CD14-positive monocyte (primary cell): Measurements from ENCODE around the gene JAM3. TPM values are rescaled to one million over a fixed set of nuclear protein-coding genes. Genes with fewer than 3 reads are reported as not detected.
"Not testable (repeated sequence)": the region's sequence is repeated elsewhere in the genome, so short reads cannot be mapped to it uniquely, and the experiment has no call there.

Experiments used
- DNase-seq, 3 donors: peaks; one replicate each; pipeline ENCODE4 v3.0.0-alpha.2; 2011 to 2022
- H2AFZ ChIP-seq: 2 replicates; pipeline ENCODE4 v1.6.0; 2012; ENCODE audit warnings: mild to moderate bottlenecking, low read depth, low read length, inconsistent platforms; ENCODE audit not compliant: insufficient read depth, poor library complexity, severe bottlenecking
- H3K27ac ChIP-seq, 2 donors: 1 replicate in 1 of 2; 2 replicates in 1 of 2; pipeline ENCODE4 v1.5.1; 2012 to 2013; ENCODE audit warnings: low read length in 2 of 2, control low read depth in 1 of 2, inconsistent platforms in 1 of 2, low read depth in 1 of 2, mild to moderate bottlenecking in 1 of 2
- H3K27me3 ChIP-seq, 2 donors: one replicate each; pipeline versions ENCODE4 v1.6.0 to v1.6.1; 2011 to 2013; ENCODE audit warnings: low read length in 2 of 2; ENCODE audit not compliant: control insufficient read depth in 2 of 2, insufficient read depth in 2 of 2
- H3K36me3 ChIP-seq, 2 donors: replicated peaks in 1 of 2; 1 replicate in 1 of 2; 2 replicates in 1 of 2; pipeline versions ENCODE4 v1.5.1 to v1.6.1; 2012 to 2013; ENCODE audit warnings: low read length in 2 of 2, control low read depth in 1 of 2, inconsistent platforms in 1 of 2, mild to moderate bottlenecking in 1 of 2; ENCODE audit not compliant: insufficient read depth in 2 of 2, control insufficient read depth in 1 of 2
- H3K4me1 ChIP-seq, 2 donors: 1 replicate in 1 of 2; 2 replicates in 1 of 2; pipeline versions ENCODE4 v1.5.1 to v1.6.1; 2012 to 2013; ENCODE audit warnings: low read length in 2 of 2, control low read depth in 1 of 2, inconsistent platforms in 1 of 2, mild to moderate bottlenecking in 1 of 2, moderate library complexity in 1 of 2; ENCODE audit not compliant: insufficient read depth in 2 of 2, control insufficient read depth in 1 of 2
- H3K4me2 ChIP-seq: replicated peaks from 2 replicates; pipeline ENCODE3; 2012; ENCODE audit warnings: low read length, moderate library complexity, mild to moderate bottlenecking; ENCODE audit not compliant: poor library complexity, severe bottlenecking; ENCODE audit errors: extremely low read depth
- H3K4me3 ChIP-seq, 3 experiments: fragments of 200-600 bp in 1 of 3; sonication (generic) in 1 of 3; replicated peaks in 1 of 3; 1 replicate in 2 of 3; 2 replicates in 1 of 3; pipeline ENCODE4 v1.5.1; 2011 to 2013; ENCODE audit warnings: low read length in 3 of 3, mild to moderate bottlenecking in 3 of 3, control low read depth in 2 of 3, low read depth in 2 of 3, inconsistent platforms in 1 of 3, moderate library complexity in 1 of 3
- H3K79me2 ChIP-seq: 2 replicates; pipeline ENCODE4 v1.6.0; 2012; ENCODE audit warnings: mild to moderate bottlenecking, control low read depth, inconsistent platforms, low read length, moderate library complexity; ENCODE audit not compliant: insufficient read depth
- H3K9ac ChIP-seq: 2 replicates; pipeline ENCODE4 v1.6.0; 2017; ENCODE audit warnings: low read length, mild to moderate bottlenecking; ENCODE audit not compliant: insufficient read depth, poor library complexity, severe bottlenecking
- H3K9me3 ChIP-seq, 2 donors: replicated peaks in 1 of 2; 1 replicate in 1 of 2; 2 replicates in 1 of 2; pipeline versions ENCODE4 v1.5.1 to v1.6.1; 2012 to 2013; ENCODE audit warnings: low read length in 2 of 2, control low read depth in 1 of 2; ENCODE audit not compliant: control insufficient read depth in 1 of 2, insufficient read depth in 1 of 2
- H4K20me1 ChIP-seq: 2 replicates; pipeline ENCODE4 v1.6.0; 2012; ENCODE audit warnings: mild to moderate bottlenecking, low read length, control low read depth, moderate library complexity; ENCODE audit not compliant: insufficient read depth
- H3K27ac Mint-ChIP-seq, 7 donors: one replicate each; pipeline ENCODE4 v1.8.0; 2020; ENCODE audit warnings: mild to moderate bottlenecking in 7 of 7, mixed read lengths in 7 of 7, moderate library complexity in 6 of 7, inconsistent platforms in 2 of 7
- H3K27me3 Mint-ChIP-seq, 3 donors: one replicate each; pipeline ENCODE4 v1.8.0; 2021 to 2022; ENCODE audit warnings: low read depth in 3 of 3, mild to moderate bottlenecking in 3 of 3, mixed read lengths in 3 of 3, moderate library complexity in 3 of 3, inconsistent platforms in 1 of 3
- H3K36me3 Mint-ChIP-seq, 2 donors: one replicate each; pipeline ENCODE4 v1.8.0; 2020; ENCODE audit warnings: mixed read lengths in 2 of 2, inconsistent platforms in 1 of 2, mild to moderate bottlenecking in 1 of 2
- H3K4me1 Mint-ChIP-seq: one replicate; pipeline ENCODE4 v1.8.0; 2020; ENCODE audit warnings: mild to moderate bottlenecking, mixed read lengths
- H3K4me3 Mint-ChIP-seq, 2 donors: one replicate each; pipeline ENCODE4 v1.8.0; 2020; ENCODE audit warnings: mild to moderate bottlenecking in 2 of 2, mixed read lengths in 2 of 2, moderate library complexity in 1 of 2
- H3K9me3 Mint-ChIP-seq, 7 donors: one replicate each; pipeline ENCODE4 v1.8.0; 2020 to 2022; ENCODE audit warnings: mixed read lengths in 7 of 7, mild to moderate bottlenecking in 6 of 7, moderate library complexity in 6 of 7, inconsistent platforms in 2 of 7
- WGBS: methylation state at CpG from one replicate; pipeline ENCODE4 v1.1.5; 2013; ENCODE audit warnings: missing lambda C conversion rate; ENCODE audit not compliant: insufficient coverage; 5-methylcytosine and 5-hydroxymethylcytosine counted together
- intact Hi-C, 2 donors: fragments of 100-400 bp; cut with micrococcal nuclease; formaldehyde crosslinking; loops; one replicate each; pipeline versions ENCODE4 v1.15.0 to v1.15.1; 2023
- polyA plus RNA-seq, 3 donors: library from polyadenylated mRNA; depleted of rRNA in 1 of 3; unstranded in 2 of 3; stranded (reverse) in 1 of 3; fragments of 300-500 nt in 2 of 3; fragments of >200 nt in 1 of 3; fragmentation: Illumina TruSeq in 2 of 3; gene quantifications; 1 replicate in 2 of 3; 2 replicates in 1 of 3; pipeline ENCODE4 v1.2.3, GENCODE V29; 2012 to 2021
- TF ChIP-seq, protein P1 (sequence below): fragments of 200-600 bp; IDR thresholded peaks from one replicate; pipeline ENCODE4 v1.8.0; 2022; ENCODE audit warnings: antibody characterized with exemption, mild to moderate bottlenecking

JAM3 gene
- polyA plus RNA-seq, 3 donors = 0.03 to 0.25 (median 0.12) TPM

DNA sequence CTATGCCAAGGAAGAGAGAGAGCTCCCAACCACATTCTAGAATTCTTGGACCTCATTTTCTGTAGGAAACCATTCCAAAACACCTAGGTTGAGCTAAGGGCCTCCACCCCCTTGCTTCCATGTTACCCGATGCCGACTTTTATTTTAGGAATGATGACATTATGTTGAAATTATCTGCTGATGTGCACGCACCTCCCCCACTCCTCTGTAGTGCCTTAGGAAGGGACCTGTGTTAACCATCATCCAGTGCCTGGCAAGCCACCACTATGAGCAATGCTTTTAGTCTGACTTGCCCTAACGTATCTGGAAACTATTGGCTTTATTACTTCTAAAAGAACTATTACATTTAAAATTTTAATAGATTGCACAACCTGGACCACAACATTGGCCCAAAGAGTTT is 112.8 kb downstream of the JAM3 start:
- Histone ChIP-seq H3K79me2 (no peaks in the 10 kb centered on the region), H3K4me2 (no peak overlapping the region), H2AFZ (no peak overlapping the region), H3K4me3 (no peak overlapping the region), H3K27ac (no peak overlapping the region), H4K20me1 (no peaks in the 10 kb centered on the region), H3K9ac (no peak overlapping the region), H3K4me1 (no peaks in the 10 kb centered on the region), H3K36me3 (peaks cover 57 to 96% of the 10 kb centered on the region in 2 donors), H3K9me3 (no peaks in the 10 kb centered on the region), H3K27me3 (no peaks in the 10 kb centered on the region)
- intact Hi-C loops = no loop called here
- no peaks in the 10 kb centered on the region for H3K9me3 Mint-ChIP-seq
- DNase-seq = no peak
- no peak overlapping the region for H3K27ac Mint-ChIP-seq
- H3K27me3 Mint-ChIP-seq = no peaks in the 10 kb centered on the region
- H3K4me3 Mint-ChIP-seq = no peak overlapping the region
- TF ChIP-seq, protein P1, sequence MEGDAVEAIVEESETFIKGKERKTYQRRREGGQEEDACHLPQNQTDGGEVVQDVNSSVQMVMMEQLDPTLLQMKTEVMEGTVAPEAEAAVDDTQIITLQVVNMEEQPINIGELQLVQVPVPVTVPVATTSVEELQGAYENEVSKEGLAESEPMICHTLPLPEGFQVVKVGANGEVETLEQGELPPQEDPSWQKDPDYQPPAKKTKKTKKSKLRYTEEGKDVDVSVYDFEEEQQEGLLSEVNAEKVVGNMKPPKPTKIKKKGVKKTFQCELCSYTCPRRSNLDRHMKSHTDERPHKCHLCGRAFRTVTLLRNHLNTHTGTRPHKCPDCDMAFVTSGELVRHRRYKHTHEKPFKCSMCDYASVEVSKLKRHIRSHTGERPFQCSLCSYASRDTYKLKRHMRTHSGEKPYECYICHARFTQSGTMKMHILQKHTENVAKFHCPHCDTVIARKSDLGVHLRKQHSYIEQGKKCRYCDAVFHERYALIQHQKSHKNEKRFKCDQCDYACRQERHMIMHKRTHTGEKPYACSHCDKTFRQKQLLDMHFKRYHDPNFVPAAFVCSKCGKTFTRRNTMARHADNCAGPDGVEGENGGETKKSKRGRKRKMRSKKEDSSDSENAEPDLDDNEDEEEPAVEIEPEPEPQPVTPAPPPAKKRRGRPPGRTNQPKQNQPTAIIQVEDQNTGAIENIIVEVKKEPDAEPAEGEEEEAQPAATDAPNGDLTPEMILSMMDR = no peak
- H3K36me3 Mint-ChIP-seq = peaks cover 72 to 77% of the 10 kb centered on the region in 2 donors
- no CpG with 5 or more reads among the region's 4 CpGs for WGBS
- H3K4me1 Mint-ChIP-seq = no peaks in the 10 kb centered on the region

- H3K9ac ChIP-seq = not testable (repeated sequence)
Measured at GRCh38 chr11:134188092-134188491, 119.2 kb downstream of the JAM3 start.

More at GRCh38 chr11:134188092-134188491, 119.2 kb downstream of the JAM3 start:
- H3K27ac ChIP-seq, DNase-seq, H3K4me3 ChIP-seq, H3K79me2 ChIP-seq, H3K4me1 Mint-ChIP-seq, H3K9me3 ChIP-seq, H3K27me3 Mint-ChIP-seq, H2AFZ ChIP-seq, intact Hi-C loops, H3K4me3 Mint-ChIP-seq, H3K27me3 ChIP-seq, H3K9me3 Mint-ChIP-seq, H3K4me2 ChIP-seq, H4K20me1 ChIP-seq, H3K4me1 ChIP-seq: not testable (repeated sequence)
- peak overlapping the region in 1 of 7 donors; percentile 51 for H3K27ac Mint-ChIP-seq
- H3K36me3 Mint-ChIP-seq = peaks cover 77 to 92% of the 10 kb centered on the region in 2 donors
- peaks cover 66 to 94% of the 10 kb centered on the region in 2 donors for H3K36me3 ChIP-seq
- WGBS = 96% methylated on average over 8 of the region's 8 CpGs
